Coronary artery (tissue), 2 donors: ENCODE data around the gene OPCML.

ENCODE experiments used
- DNase-seq: peaks from one replicate; pipeline ENCODE4 v3.0.0-alpha.2; 2017; ENCODE audit warnings: low spot score
- H3K27ac ChIP-seq, 2 donors: fragments of 200-600 bp; sonication (generic); one replicate each; pipeline ENCODE4 v1.5.1; 2016 to 2019
- H3K4me3 ChIP-seq: fragments of 200-600 bp; sonication (generic); 2 replicates; pipeline ENCODE4 v1.5.1; 2016; ENCODE audit warnings: mild to moderate bottlenecking, moderate library complexity
- CTCF ChIP-seq: fragments of 200-600 bp; sonication (generic); IDR thresholded peaks from one replicate; pipeline ENCODE4 v1.5.1; 2019; ENCODE audit warnings: antibody characterized with exemption

The OPCML gene

GRCh38 chr11:132455044-132455443, 1077.3 kb downstream of the OPCML start:
- no peak overlapping the region for H3K27ac ChIP-seq
- H3K4me3 ChIP-seq = no peak overlapping the region
- DNase-seq = no peak
- no peak for TF ChIP-seq CTCF

GRCh38 chr11:132453406-132453805, 1078.9 kb downstream of the OPCML start:
- no peak for TF ChIP-seq CTCF
- Histone ChIP-seq H3K27ac (no peak overlapping the region), H3K4me3 (no peak overlapping the region)
- DNase-seq = no peak

- no peak for DNase-seq
- no peak for TF ChIP-seq CTCF
- H3K27ac ChIP-seq = no peak overlapping the region
- no peak overlapping the region for H3K4me3 ChIP-seq
These were observed 1079.7 kb downstream of the OPCML start for GRCh38 chr11:132452616-132453015.

- TF ChIP-seq CTCF = no peak
- Histone ChIP-seq H3K27ac (no peak overlapping the region), H3K4me3 (no peak overlapping the region)
- no peak for DNase-seq
These were observed 1080.2 kb downstream of the OPCML start for GRCh38 chr11:132451942-132452601.

GRCh38 chr11:132450631-132451030, 1081.7 kb downstream of the OPCML start:
- no peak overlapping the region for H3K27ac ChIP-seq
- no peak for TF ChIP-seq CTCF
- no peak for DNase-seq

GRCh38 chr11:132448334-132448995, 1083.8 kb downstream of the OPCML start:
- TF ChIP-seq CTCF = no peak
- Histone ChIP-seq H3K4me3 (no peak overlapping the region), H3K27ac (no peak overlapping the region)
- no peak for DNase-seq

More at GRCh38 chr11:132450631-132451030, 1081.7 kb downstream of the OPCML start:
- H3K4me3 ChIP-seq = no peak overlapping the region

- no peak for TF ChIP-seq CTCF
- H3K27ac ChIP-seq = no peak overlapping the region
- H3K4me3 ChIP-seq = no peak overlapping the region
- DNase-seq = no peak
These were observed 1084.5 kb downstream of the OPCML start for GRCh38 chr11:132447761-132448160.
